ENCODE measurements around the gene SPATA31A7.
"Not testable (repeated sequence)": the region's sequence is repeated elsewhere in the genome, so short reads cannot be mapped to it uniquely, and the experiment has no call there.

SPATA31A7 gene

GRCh38 chr9:61189736-61190135, at the start of gene SPATA31A7:
TSS of gene SPATA31A7 (plus strand) at chr9:61190036. CDS start at chr9:61190065, 29 bp downstream.
- not testable (repeated sequence) for DNase-seq (ENCODE audit: low read depth in 3 of 3)

DNA sequence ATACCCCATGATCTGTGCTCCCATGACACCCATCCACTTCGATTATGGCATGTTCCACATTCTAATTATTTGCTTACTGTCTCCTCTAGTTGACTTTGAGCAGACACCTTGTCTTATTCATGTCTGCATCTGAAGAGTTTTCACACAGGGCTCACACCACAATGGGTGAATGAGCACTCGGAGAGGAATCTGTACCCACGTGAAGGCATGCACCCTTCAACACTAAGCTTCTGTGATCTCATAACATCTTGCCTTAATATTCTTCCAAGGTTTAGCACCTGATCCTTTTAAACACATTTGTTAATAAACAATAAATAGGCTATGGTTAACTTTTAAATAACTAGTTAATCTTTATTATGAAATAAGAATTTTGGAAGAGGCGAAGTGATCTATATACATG, 36.6 kb downstream of the SPATA31A7 start:
- not testable (repeated sequence) for DNase-seq (ENCODE audit: low read depth in 3 of 3)
